Measurements from ENCODE around the gene CXCL1. TPM values are rescaled to one million over a fixed set of nuclear protein-coding genes. Genes with fewer than 3 reads are reported as not detected.

Gene CXCL1
- total and polyA plus RNA-seq, 7 donors = 0.26 to 4.2 (median 1.6) TPM

DNA sequence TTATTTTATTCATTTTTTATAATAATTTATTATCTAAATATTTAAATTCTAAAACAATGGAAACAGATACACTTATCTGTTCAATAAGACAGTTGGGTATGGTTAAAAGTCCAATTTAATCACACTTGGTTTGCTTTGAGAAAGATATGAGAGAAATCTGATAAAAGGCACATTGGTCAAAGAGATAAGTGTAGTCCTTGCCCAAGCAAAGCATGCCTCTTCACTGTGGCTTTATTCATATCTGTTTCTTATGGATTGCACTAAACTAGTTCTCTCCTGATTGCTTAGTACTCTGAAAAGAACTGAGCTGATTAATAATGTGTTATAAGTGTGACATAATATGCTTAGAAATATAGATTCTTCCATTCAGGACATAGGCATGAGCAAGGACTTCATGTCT, 39.8 kb downstream of the CXCL1 start:
- intact Hi-C loops (cut with DNase I) = no loop called here
- no peak for ATAC-seq
- H3K9me3 ChIP-seq = no peaks in the 10 kb centered on the region

DNA sequence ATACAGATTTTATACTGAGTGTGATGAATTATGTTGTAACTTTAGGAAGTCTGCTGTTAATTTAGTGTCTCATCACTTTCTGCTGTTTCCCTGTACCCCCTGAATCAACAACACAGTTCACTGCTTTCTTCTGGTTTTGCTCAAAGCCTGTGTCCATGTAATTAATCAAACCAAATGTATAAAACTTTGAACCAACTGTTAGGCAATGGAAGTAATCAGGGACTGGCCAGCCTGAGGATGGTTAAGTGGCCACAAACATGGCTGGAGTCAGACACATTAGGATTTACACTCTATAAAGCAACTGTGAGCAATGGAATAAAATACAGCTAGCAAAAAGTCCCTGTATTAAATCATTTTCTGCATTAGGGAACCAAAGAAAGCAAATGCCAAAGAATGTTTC, 42.6 kb downstream of the CXCL1 start:
- TF ChIP-seq, protein P1, sequence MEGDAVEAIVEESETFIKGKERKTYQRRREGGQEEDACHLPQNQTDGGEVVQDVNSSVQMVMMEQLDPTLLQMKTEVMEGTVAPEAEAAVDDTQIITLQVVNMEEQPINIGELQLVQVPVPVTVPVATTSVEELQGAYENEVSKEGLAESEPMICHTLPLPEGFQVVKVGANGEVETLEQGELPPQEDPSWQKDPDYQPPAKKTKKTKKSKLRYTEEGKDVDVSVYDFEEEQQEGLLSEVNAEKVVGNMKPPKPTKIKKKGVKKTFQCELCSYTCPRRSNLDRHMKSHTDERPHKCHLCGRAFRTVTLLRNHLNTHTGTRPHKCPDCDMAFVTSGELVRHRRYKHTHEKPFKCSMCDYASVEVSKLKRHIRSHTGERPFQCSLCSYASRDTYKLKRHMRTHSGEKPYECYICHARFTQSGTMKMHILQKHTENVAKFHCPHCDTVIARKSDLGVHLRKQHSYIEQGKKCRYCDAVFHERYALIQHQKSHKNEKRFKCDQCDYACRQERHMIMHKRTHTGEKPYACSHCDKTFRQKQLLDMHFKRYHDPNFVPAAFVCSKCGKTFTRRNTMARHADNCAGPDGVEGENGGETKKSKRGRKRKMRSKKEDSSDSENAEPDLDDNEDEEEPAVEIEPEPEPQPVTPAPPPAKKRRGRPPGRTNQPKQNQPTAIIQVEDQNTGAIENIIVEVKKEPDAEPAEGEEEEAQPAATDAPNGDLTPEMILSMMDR (IDR thresholded peaks at IDR 0.05) = no peak
- ATAC-seq (no peak), DNase-seq (no peak)
- H3K4me3 ChIP-seq = no peak overlapping the region
- intact Hi-C loops (cut with DNase I) = no loop called here
- no peaks in the 10 kb centered on the region for H3K36me3 ChIP-seq (ENCODE audit: insufficient read depth in 1 of 2, low read depth in 1 of 2)
- H3K27ac ChIP-seq = no peak overlapping the region
- H3K9me3 ChIP-seq = no peaks in the 10 kb centered on the region
- no peaks in the 10 kb centered on the region for H3K4me1 ChIP-seq
- H3K27me3 ChIP-seq (ENCODE audit: insufficient read depth in 3 of 3, low read length in 2 of 3) = no peaks in the 10 kb centered on the region

More for the DNA sequence above, 39.8 kb downstream of the CXCL1 start:
- Histone ChIP-seq H3K36me3 (ENCODE audit: insufficient read depth in 1 of 2, low read depth in 1 of 2) (no peaks in the 10 kb centered on the region), H3K4me1 (no peaks in the 10 kb centered on the region), H3K27me3 (ENCODE audit: insufficient read depth in 3 of 3, low read length in 2 of 3) (no peaks in the 10 kb centered on the region), H3K27ac (no peak overlapping the region), H3K4me3 (no peak overlapping the region)
- TF ChIP-seq, protein P1 (IDR thresholded peaks at IDR 0.05) = no peak
- DNase-seq = no peak

DNA sequence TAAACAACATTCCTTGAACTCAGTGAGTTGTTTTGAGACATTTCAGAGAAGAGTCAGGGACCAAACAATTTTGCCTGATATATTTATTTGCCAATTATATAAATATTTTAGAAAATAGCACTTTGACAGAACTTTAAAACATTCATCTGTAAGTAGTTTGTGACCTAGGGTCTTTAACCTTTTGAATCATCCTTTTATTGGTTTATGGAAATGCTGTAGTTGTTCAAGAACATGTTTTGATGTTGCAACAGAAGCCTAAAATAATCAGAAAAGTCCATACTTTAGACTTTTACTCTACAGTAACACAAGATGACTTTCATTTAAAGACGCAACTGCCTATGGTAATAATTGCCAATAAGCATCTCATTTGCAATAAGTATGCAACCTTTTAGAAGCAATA, 43.0 kb downstream of the CXCL1 start:
- ATAC-seq (no peak), DNase-seq (no peak)
- 0 to 41% (median 0%) methylated on average over 1 of the region's 1 CpG for WGBS, 3 donors
- Histone ChIP-seq H3K4me1 (no peaks in the 10 kb centered on the region), H3K36me3 (ENCODE audit: insufficient read depth in 1 of 2, low read depth in 1 of 2) (no peaks in the 10 kb centered on the region), H3K4me3 (no peak overlapping the region), H3K27me3 (ENCODE audit: insufficient read depth in 3 of 3, low read length in 2 of 3) (no peaks in the 10 kb centered on the region), H3K9me3 (no peaks in the 10 kb centered on the region), H3K27ac (no peak overlapping the region)
- TF ChIP-seq, protein P1 (IDR thresholded peaks at IDR 0.05) = no peak
- intact Hi-C loops (cut with DNase I) = no loop called here

DNA sequence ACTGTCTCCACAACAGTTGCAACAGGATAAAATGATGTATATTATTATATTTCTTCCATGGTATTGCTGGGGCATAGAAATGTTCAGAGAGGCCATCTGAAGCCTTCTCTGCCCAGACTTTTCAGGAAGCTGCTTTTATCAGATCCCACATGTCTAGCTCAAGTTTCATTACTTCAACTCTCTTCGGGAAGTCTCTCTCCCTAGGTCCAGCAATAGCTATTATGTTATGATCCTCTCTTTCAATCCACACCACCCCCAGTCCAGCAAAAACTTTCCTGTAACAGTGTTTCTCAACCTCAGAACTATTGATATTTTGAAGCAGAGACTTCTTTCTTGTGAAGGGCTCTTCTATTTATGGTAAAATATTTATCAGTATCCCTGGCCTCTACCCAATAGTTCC, 44.9 kb downstream of the CXCL1 start:
- Histone ChIP-seq H3K27me3 (ENCODE audit: insufficient read depth in 3 of 3, low read length in 2 of 3) (peaks cover 0 to 4% (median 0%) of the 10 kb centered on the region in 3 donors), H3K4me3 (no peak overlapping the region), H3K36me3 (ENCODE audit: insufficient read depth in 1 of 2, low read depth in 1 of 2) (no peaks in the 10 kb centered on the region), H3K9me3 (no peaks in the 10 kb centered on the region), H3K4me1 (no peaks in the 10 kb centered on the region), H3K27ac (no peak overlapping the region)
- DNase-seq = no peak
- TF ChIP-seq, protein P1 (IDR thresholded peaks at IDR 0.05) = no peak
- intact Hi-C loops (cut with DNase I) = no loop called here
- WGBS, 3 donors = 30 to 46% (median 32%) methylated on average over 1 of the region's 1 CpG
- no peak for ATAC-seq

- TF ChIP-seq, protein P1 (IDR thresholded peaks at IDR 0.05) = no peak
- Histone ChIP-seq H3K9me3 (no peaks in the 10 kb centered on the region), H3K27me3 (ENCODE audit: insufficient read depth in 3 of 3, low read length in 2 of 3) (peaks cover 0 to 4% (median 0%) of the 10 kb centered on the region in 3 donors), H3K36me3 (ENCODE audit: insufficient read depth in 1 of 2, low read depth in 1 of 2) (no peaks in the 10 kb centered on the region), H3K27ac (no peak overlapping the region), H3K4me3 (no peak overlapping the region), H3K4me1 (no peaks in the 10 kb centered on the region)
- DNase-seq (no peak), ATAC-seq (no peak)
- 92 to 100% (median 97%) methylated on average over 1 of the region's 1 CpG for WGBS, 3 donors
- intact Hi-C loops (cut with DNase I) = no loop called here
Measured at GRCh38 chr4:73916172-73916925, 47.2 kb downstream of the CXCL1 start.
